ENCODE results near the gene STK11.
A peak's percentile ranks its signal among the peaks of the same experiment; 100 is the strongest.

Gene STK11

GRCh38 chr19:1205114-1206099 is at the start of gene STK11:
Gene STK11, plus strand, starts transcription at chr19:1205778. Its CDS starts 1,136 bp downstream, at chr19:1206914.
- DNase-seq = peak; percentile 96

- DNase-seq = no peak
These were observed 49.2 kb upstream of the STK11 start for GRCh38 chr19:1156305-1156801.

GRCh38 chr19:1156830-1157615 is 48.6 kb upstream of the STK11 start:
- no peak for DNase-seq

- no peak for DNase-seq
These were observed 47.4 kb upstream of the STK11 start for GRCh38 chr19:1157931-1158884.

- no peak for DNase-seq
These were observed 46.6 kb upstream of the STK11 start for GRCh38 chr19:1158885-1159448.

GRCh38 chr19:1159864-1160595 is 45.5 kb upstream of the STK11 start:
- no peak for DNase-seq

GRCh38 chr19:1161716-1162115 is 43.9 kb upstream of the STK11 start:
- DNase-seq = no peak

- DNase-seq = no peak
These were observed 42.9 kb upstream of the STK11 start for GRCh38 chr19:1162404-1163282.

GRCh38 chr19:1163283-1163933 is 42.2 kb upstream of the STK11 start:
- no peak for DNase-seq

- DNase-seq = no peak
These were observed 41.5 kb upstream of the STK11 start for GRCh38 chr19:1163934-1164683.

- DNase-seq = no peak
These were observed 40.7 kb upstream of the STK11 start for GRCh38 chr19:1164684-1165531.

GRCh38 chr19:1166872-1167573 is 38.6 kb upstream of the STK11 start:
- DNase-seq = no peak

GRCh38 chr19:1167687-1168571 is 37.6 kb upstream of the STK11 start:
- DNase-seq = no peak

- DNase-seq = no peak
These were observed 36.8 kb upstream of the STK11 start for GRCh38 chr19:1168572-1169410.

GRCh38 chr19:1169411-1169791 is 36.2 kb upstream of the STK11 start:
- DNase-seq = no peak

Data from hematopoietic multipotent progenitor cell treated with erythropoietin and hydrocortisone succinate and interleukin-3 and kit ligand, for 8 days (in vitro differentiated cells).